Endothelial cell of umbilical vein (primary cell): ENCODE measurements around the gene ADGRG1. TPM values are rescaled to one million over a fixed set of nuclear protein-coding genes. Genes with fewer than 3 reads are reported as not detected.

Experiments used
- BruUV-seq: library from RNA; stranded (reverse); fragments of 400-500 nt; replicated peaks from 2 replicates; lab custom pipeline; 2021; lab: Mats Ljungman, UMichigan
- CTCF ChIA-PET: fragments of 300-600, 350-600 bp; sonication (Branson Sonifier 250); formaldehyde crosslinking; loops from one replicate; lab custom pipeline; 2021; ENCODE audit warnings: antibody characterized with exemption, inconsistent platforms; lab: Charles Lee
- POLR2A ChIA-PET: fragments of 300-600, 350-600 bp; sonication (Branson Sonifier 250); formaldehyde crosslinking; loops from one replicate; lab custom pipeline; 2021; ENCODE audit warnings: antibody characterized with exemption, inconsistent platforms; lab: Charles Lee
- DNase-seq: peaks from one replicate; pipeline ENCODE4 v3.0.0-alpha.2; 2011; ENCODE audit warnings: low read depth, low spot score
- FAIRE-seq: peaks from 2 replicates; lab custom pipeline; 2011; peaks lifted over from hg19 to GRCh38; lab: Jason Lieb, UNC
- H2AFZ ChIP-seq: 2 replicates; pipeline ENCODE4 v1.6.0; 2012; ENCODE audit warnings: low read depth, low read length, control low read depth, inconsistent platforms
- H3K27ac ChIP-seq: 2 replicates; pipeline ENCODE4 v1.5.1; 2011; ENCODE audit warnings: low read depth, mild to moderate bottlenecking, control low read depth, low read length, moderate library complexity; ENCODE audit not compliant: insufficient read depth
- H3K27me3 ChIP-seq, 2 experiments: 2 replicates each; pipeline versions ENCODE4 v1.6.0 to v1.6.1; 2011; ENCODE audit warnings: low read length in 2 of 2, mixed read lengths in 1 of 2; ENCODE audit not compliant: control insufficient read depth in 2 of 2, insufficient read depth in 2 of 2
- H3K36me3 ChIP-seq, 2 experiments: 2 replicates in 1 of 2; 3 replicates in 1 of 2; pipeline ENCODE4 v1.5.1; 2011; ENCODE audit warnings: low read length in 2 of 2, mild to moderate bottlenecking in 1 of 2, moderate library complexity in 1 of 2; ENCODE audit not compliant: control insufficient read depth in 2 of 2, insufficient read depth in 2 of 2; ENCODE audit errors: extremely low read depth in 1 of 2
- H3K4me1 ChIP-seq: 3 replicates; pipeline ENCODE4 v1.5.1; 2011; ENCODE audit warnings: mild to moderate bottlenecking, low read length; ENCODE audit not compliant: control insufficient read depth, insufficient read depth; ENCODE audit errors: extremely low read depth
- H3K4me2 ChIP-seq: 2 replicates; pipeline ENCODE4 v1.6.1; 2011; ENCODE audit warnings: low read length, control low read depth, mixed read lengths; ENCODE audit not compliant: insufficient read depth
- H3K4me3 ChIP-seq, 3 experiments: fragments of 200-600 bp in 1 of 3; sonication (generic), shearing (Covaris generic) in 1 of 3; replicated peaks in 1 of 3; 2 replicates each; pipeline ENCODE4 v1.5.1; 2011 to 2016; ENCODE audit warnings: control low read depth in 3 of 3, low read length in 3 of 3, mild to moderate bottlenecking in 2 of 3, inconsistent platforms in 1 of 3, low read depth in 1 of 3, moderate library complexity in 1 of 3; ENCODE audit not compliant: insufficient read depth in 1 of 3
- H3K79me2 ChIP-seq: 2 replicates; pipeline ENCODE4 v1.6.0; 2012; ENCODE audit warnings: low read length, inconsistent platforms; ENCODE audit not compliant: control insufficient read depth, insufficient read depth
- H3K9ac ChIP-seq: replicated peaks from 2 replicates; pipeline ENCODE3; 2011; ENCODE audit warnings: low read length, control low read depth; ENCODE audit not compliant: insufficient read depth; ENCODE audit errors: extremely low read depth
- H3K9me1 ChIP-seq: replicated peaks from 3 replicates; pipeline ENCODE4 v1.6.0; 2011; ENCODE audit warnings: mild to moderate bottlenecking, low read length; ENCODE audit not compliant: control insufficient read depth, insufficient read depth; ENCODE audit errors: extremely low read depth
- H3K9me3 ChIP-seq: replicated peaks from 2 replicates; pipeline ENCODE4 v1.5.1; 2012; ENCODE audit warnings: low read length, inconsistent platforms; ENCODE audit not compliant: control insufficient read depth, insufficient read depth
- H4K20me1 ChIP-seq: replicated peaks from 2 replicates; pipeline ENCODE3; 2011; ENCODE audit warnings: mild to moderate bottlenecking, low read length; ENCODE audit not compliant: control insufficient read depth, insufficient read depth; ENCODE audit errors: extremely low read depth
- CTCF ChIP-seq, 2 donors: IDR thresholded peaks; 1 replicate in 1 of 2; 2 replicates in 1 of 2; pipeline ENCODE4 v1.5.1; 2011; ENCODE audit warnings: low read length in 2 of 2, mild to moderate bottlenecking in 2 of 2, moderate library complexity in 2 of 2, control low read depth in 1 of 2, inconsistent platforms in 1 of 2, low read depth in 1 of 2; ENCODE audit not compliant: insufficient read depth in 1 of 2; ENCODE audit errors: extremely low read depth in 1 of 2
- EZH2 ChIP-seq: IDR thresholded peaks from 2 replicates; pipeline ENCODE4 v1.6.1; 2012; ENCODE audit warnings: borderline replicate concordance, low read depth, mild to moderate bottlenecking, moderate library complexity, low read length, inconsistent platforms; ENCODE audit not compliant: severe bottlenecking
- FOS ChIP-seq: IDR thresholded peaks from 2 replicates; pipeline ENCODE4 v1.6.1; 2011; ENCODE audit warnings: mild to moderate bottlenecking, low read length, moderate library complexity, borderline replicate concordance; ENCODE audit not compliant: insufficient read depth
- GATA2 ChIP-seq: IDR thresholded peaks from 2 replicates; pipeline ENCODE4 v1.7.0; 2011; ENCODE audit warnings: low read depth, mild to moderate bottlenecking, moderate library complexity, mixed read lengths, low read length; ENCODE audit not compliant: insufficient read length, insufficient read depth
- JUN ChIP-seq: IDR thresholded peaks from 2 replicates; pipeline ENCODE4 v1.6.1; 2011; ENCODE audit warnings: borderline replicate concordance, low read depth; ENCODE audit not compliant: insufficient read length, insufficient read depth
- MAX ChIP-seq: IDR thresholded peaks from 2 replicates; pipeline ENCODE4 v1.6.1; 2011; ENCODE audit not compliant: insufficient read depth, insufficient read length
- MYC ChIP-seq: IDR thresholded peaks from one replicate; pipeline ENCODE4 v1.6.1; 2011; ENCODE audit warnings: mild to moderate bottlenecking, low read depth, low read length
- POLR2A ChIP-seq: IDR thresholded peaks from 2 replicates; pipeline ENCODE4 v1.6.1; 2012; ENCODE audit warnings: low read depth, mild to moderate bottlenecking, control low read depth, low read length
- POLR2AphosphoS5 ChIP-seq: IDR thresholded peaks from 2 replicates; pipeline ENCODE4 v1.6.1; 2012; ENCODE audit warnings: low read depth, mild to moderate bottlenecking, control low read depth, low read length, moderate library complexity; ENCODE audit not compliant: insufficient read depth
- dilution Hi-C: fragments of 300-500 bp; cut with MboI; formaldehyde crosslinking; loops from one replicate; pipeline ENCODE4 v1.15.0; 2019; ENCODE audit warnings: low sequenced_read_pairs; ENCODE audit not compliant: extremely low pct_ligation_motif_present
- intact Hi-C: fragments of 100-400 bp; cut with micrococcal nuclease; formaldehyde crosslinking; loops from one replicate; pipeline ENCODE4 v1.10.0; 2022
- polyA plus RNA-seq, 4 experiments: library from polyadenylated mRNA; depleted of rRNA in 3 of 4; stranded (reverse) in 3 of 4; unstranded in 1 of 4; fragments of >200 nt; gene quantifications; 2 replicates each; pipeline versions ENCODE4 v1.2.1 to v1.2.3, GENCODE V29; 2011 to 2012; ENCODE audit warnings: missing spikeins in 1 of 4
- total RNA-seq: library from RNA; stranded (reverse); gene quantifications from 2 replicates; pipeline ENCODE4 v1.2.3, GENCODE V29; 2021

The ADGRG1 gene
- total and polyA plus RNA-seq, 2 donors (not counting 3 experiments of a cell fraction or from before 2014, with no cell fraction given): 45.6 to 92.5 TPM

GRCh38 chr16:57658130-57658877, 29.9 kb downstream of the ADGRG1 start:
- Histone ChIP-seq H3K79me2 (no peaks in the 10 kb centered on the region), H4K20me1 (no peaks in the 10 kb centered on the region), H3K4me3 (no peak overlapping the region), H2AFZ (no peak overlapping the region), H3K9ac (no peak overlapping the region), H3K4me1 (peaks cover 20% of the 10 kb centered on the region), H3K9me3 (no peaks in the 10 kb centered on the region), H3K27me3 (no peaks in the 10 kb centered on the region), H3K9me1 (no peaks in the 10 kb centered on the region), H3K4me2 (no peak overlapping the region), H3K36me3 (peaks cover 0 to 3% of the 10 kb centered on the region in 2 experiments), H3K27ac (no peak overlapping the region)
- intact Hi-C loops: no loop called here
- ChIA-PET POLR2A (no interaction called here), CTCF (no interaction called here)
- FAIRE-seq (no peak), DNase-seq (no peak)
- dilution Hi-C loops: no loop called here
- BruUV-seq: no TSS peak
- no peak for TF ChIP-seq MYC
- TF ChIP-seq POLR2AphosphoS5: no peak
- no peak for TF ChIP-seq EZH2
- no peak for TF ChIP-seq FOS
- TF ChIP-seq POLR2A: no peak
- TF ChIP-seq GATA2: no peak
- TF ChIP-seq MAX: no peak
- no peak for TF ChIP-seq CTCF (IDR thresholded peaks at IDR 0.05; ENCODE audit: extremely low read depth in 1 of 2, insufficient read depth in 1 of 2, low read depth in 1 of 2, low read length in 2 of 2)
- no peak for TF ChIP-seq JUN
